ENCODE results near the gene SLC23A1. TPM values are rescaled to one million over a fixed set of nuclear protein-coding genes. Genes with fewer than 3 reads are reported as not detected.
A peak's percentile ranks its signal among the peaks of the same experiment; 100 is the strongest.

Gene SLC23A1
- total and polyA plus RNA-seq, 2 of the 13 experiments (the other 11 are each of a cell fraction or from before 2014, with no cell fraction given) = 6.0 to 6.6 TPM

- TF ChIP-seq ZNF687 (CRISPR knock-in tag; IDR thresholded peaks at IDR 0.05) = peak; percentile 33; the same call in 1 of the 2 replicates
- TF ChIP-seq PATZ1 (CRISPR knock-in tag; IDR thresholded peaks at IDR 0.05) = 0 out of 2 replicates have a peak, but pooled peaks have one; percentile 5
- no peak for TF ChIP-seq ZNF24 (IDR thresholded peaks at IDR 0.05)
Measured at GRCh38 chr5:139383275-139383992, at the start of gene SLC23A1 (continued).

GRCh38 chr5:139431706-139432105 is 48.6 kb upstream of the SLC23A1 start:
- no peaks in the 10 kb centered on the region for H3K79me2 ChIP-seq (ENCODE audit: insufficient read depth, low read length)
- intact Hi-C loops (cut with micrococcal nuclease; ENCODE audit: unreplicated experiment) (loop anchor here (10.0 kb wide), 1 partner anchor 313 kb away; no protein-coding TSS in a partner anchor), in situ Hi-C loops (cut with HindIII; ENCODE audit: extremely low pct_ligation_motif_present, low pct_unique_long_range_greater_than_20kb) (no loop called here)
- H3K36me3 ChIP-seq (replicated peaks in 1 of 2; ENCODE audit: control insufficient read depth in 1 of 2, insufficient read depth in 2 of 2, low read length in 2 of 2) = no peaks in the 10 kb centered on the region
- ATAC-seq = no peak
- no peaks in the 10 kb centered on the region for H3K4me1 ChIP-seq (ENCODE audit: insufficient read depth, low read length)
- H3K27me3 ChIP-seq (ENCODE audit: control insufficient read depth in 1 of 2, insufficient read depth in 2 of 2, low read length in 2 of 2) = no peaks in the 10 kb centered on the region
- no peaks in the 10 kb centered on the region for H3K9me3 ChIP-seq (ENCODE audit: low read length)
- CTCF ChIA-PET (ENCODE audit: low intra/inter-chr PET ratio, low total read pairs) = no interaction called here
- POLR2A ChIA-PET = no interaction called here
- no peaks in the 10 kb centered on the region for H4K20me1 ChIP-seq (ENCODE audit: insufficient read depth, low read length)
- no peak overlapping the region for H2AFZ ChIP-seq (ENCODE audit: low read length)
- no TSS peak for BruUV-seq (replicated peaks)
- WGBS (ENCODE audit: low lambda C conversion rate) = 88% methylated on average over 1 of the region's 1 CpG
- H3K9ac ChIP-seq (ENCODE audit: insufficient read depth, low read depth, low read length) = no peak overlapping the region
- DNase-seq (ENCODE audit: low spot score) = no peak
- H3K4me3 ChIP-seq (replicated peaks in 1 of 3; ENCODE audit: insufficient read depth in 1 of 3, low read depth in 2 of 3, low read length in 3 of 3) = no peak overlapping the region
- H3K4me2 ChIP-seq (ENCODE audit: low read depth, low read length) = no peak overlapping the region
- no peak overlapping the region for H3K27ac ChIP-seq (ENCODE audit: extremely low read length, insufficient read depth, low read length)
- no peak for FAIRE-seq
- no peak for TF ChIP-seq MTF1 (CRISPR knock-in tag; IDR thresholded peaks at IDR 0.05)
- TF ChIP-seq ZBTB3 (CRISPR knock-in tag; IDR thresholded peaks at IDR 0.05; ENCODE audit: borderline replicate concordance, low read depth) = no peak
- no peak for TF ChIP-seq JUNB (CRISPR knock-in tag; IDR thresholded peaks at IDR 0.05; ENCODE audit: borderline replicate concordance)
- no peak for TF ChIP-seq ZNF407 (CRISPR knock-in tag; IDR thresholded peaks at IDR 0.05; ENCODE audit: not compliant biosample characterization)

Measured in HepG2 (cell line).